ENCODE data around the gene AUTS2.

The AUTS2 gene

DNA sequence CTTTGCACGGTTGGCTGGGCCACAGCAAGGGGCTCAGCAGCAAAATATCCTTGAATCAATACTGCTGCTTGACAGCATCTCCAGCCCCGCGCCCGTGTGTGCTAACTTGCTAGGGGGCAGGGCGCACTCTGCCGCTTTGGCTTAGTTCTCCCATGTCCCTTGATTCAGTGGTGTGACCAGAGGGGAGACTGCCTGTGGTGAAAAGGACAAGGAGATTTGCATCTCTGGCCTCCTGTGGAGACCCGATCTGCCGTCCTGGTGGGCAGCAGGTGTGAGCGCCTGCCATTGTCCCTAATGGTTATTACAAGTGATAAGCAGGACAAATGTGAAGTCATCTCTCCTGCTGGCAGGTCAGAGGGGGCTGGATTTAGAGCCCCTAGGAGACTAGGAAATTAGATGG lies 1033.4 kb downstream of the AUTS2 start:
- DNase-seq (ENCODE audit: low spot score) = no peak

- no peak for DNase-seq (ENCODE audit: low spot score)
Measured at GRCh38 chr7:70632400-70632799, 1034.1 kb downstream of the AUTS2 start.

- no peak for DNase-seq (ENCODE audit: low spot score)
Measured at GRCh38 chr7:70634071-70634470, 1035.8 kb downstream of the AUTS2 start.

- DNase-seq (ENCODE audit: low spot score) = peak; percentile 18
Measured at GRCh38 chr7:70634610-70635068, 1036.4 kb downstream of the AUTS2 start.

DNA sequence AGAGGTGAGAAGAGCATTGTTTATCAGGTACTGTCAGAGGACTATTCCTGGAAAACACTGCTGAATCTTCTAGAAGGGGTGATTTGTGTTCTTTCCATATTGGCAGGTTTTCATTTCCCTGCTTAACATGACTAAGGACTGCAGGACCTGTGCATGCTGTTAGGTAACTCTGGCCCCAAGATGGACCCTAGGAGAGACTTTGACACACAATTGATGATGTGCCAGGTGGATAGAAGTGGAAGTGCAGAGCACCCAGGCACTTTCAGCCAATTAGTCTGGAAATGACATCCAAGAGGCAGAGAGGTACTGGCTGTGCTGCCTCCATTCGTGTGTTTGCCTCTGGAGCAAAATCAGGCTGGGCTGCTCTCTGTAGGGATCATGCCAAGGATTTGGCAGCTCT lies 1037.4 kb downstream of the AUTS2 start:
- DNase-seq (ENCODE audit: low spot score) = no peak

- no peak for DNase-seq (ENCODE audit: low spot score)
Measured at GRCh38 chr7:70636169-70636568, 1037.9 kb downstream of the AUTS2 start.

DNA sequence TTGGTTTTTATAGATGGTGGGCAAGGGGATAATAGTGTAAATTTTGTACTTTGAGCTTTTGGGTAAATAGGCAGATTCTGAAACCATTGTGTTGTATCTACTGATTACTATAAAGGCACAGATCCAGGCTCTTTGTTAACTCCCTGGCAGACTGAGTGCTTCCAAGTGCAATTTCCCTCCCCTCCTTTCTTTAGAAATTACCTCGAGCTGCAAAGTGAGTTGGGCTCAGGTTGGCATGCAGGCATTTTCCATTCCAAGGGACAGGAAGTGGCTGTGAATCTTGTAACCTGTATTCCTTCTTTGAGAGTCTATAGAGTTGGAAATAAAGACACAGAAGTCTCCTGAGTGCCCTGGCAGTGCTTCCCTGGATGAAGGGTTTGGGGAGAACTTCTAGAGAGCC lies 1039.5 kb downstream of the AUTS2 start:
- DNase-seq (ENCODE audit: low spot score) = no peak

DNA sequence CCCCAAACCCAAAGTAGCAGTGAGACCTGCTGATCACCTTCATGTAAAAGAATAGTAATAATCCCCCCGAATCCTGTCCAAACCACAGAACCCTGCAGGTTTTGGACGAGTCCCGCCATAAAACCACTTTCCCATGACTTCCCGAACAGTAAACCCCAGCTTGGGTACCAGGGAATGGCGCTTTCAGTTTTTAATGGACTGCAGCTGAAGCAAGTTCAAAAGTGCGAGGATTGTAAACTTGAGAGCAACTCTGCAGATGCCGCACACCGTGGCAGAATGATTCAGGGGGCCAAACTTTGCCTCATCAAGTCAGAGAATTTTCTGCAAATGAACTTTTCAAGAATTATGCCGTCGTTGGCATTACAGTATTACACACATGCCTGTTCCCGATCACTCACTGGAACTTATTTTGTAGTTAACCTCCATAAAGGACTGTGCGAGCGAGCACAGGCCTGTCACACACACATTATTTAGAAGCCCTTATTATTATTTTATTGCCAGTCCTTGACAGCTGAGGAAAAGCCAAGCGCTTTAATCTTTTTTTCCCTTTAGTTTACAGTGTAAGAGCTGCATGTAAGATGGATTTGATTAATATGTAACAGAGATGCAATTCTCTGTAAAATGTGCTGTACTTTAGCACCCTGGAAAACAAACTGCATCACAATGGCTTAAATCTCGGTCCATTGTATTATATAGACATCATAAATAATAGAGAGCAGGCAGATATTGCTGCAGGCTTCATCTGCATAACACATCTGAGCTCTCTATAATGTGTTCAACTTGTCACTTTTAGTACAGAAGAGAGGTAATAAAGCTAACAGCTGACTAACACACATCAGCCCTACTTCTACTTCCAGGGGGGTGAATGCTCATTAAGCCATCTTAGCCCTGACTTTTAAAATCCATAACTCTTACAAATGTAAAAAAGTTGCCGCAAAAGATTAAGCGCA lies 1040.2 kb downstream of the AUTS2 start:
- DNase-seq (ENCODE audit: low spot score) = no peak

- no peak for DNase-seq (ENCODE audit: low spot score)
Measured at GRCh38 chr7:70640266-70640833, 1042.1 kb downstream of the AUTS2 start.

GRCh38 chr7:70641882-70642281 lies 1043.6 kb downstream of the AUTS2 start:
- no peak for DNase-seq (ENCODE audit: low spot score)

GRCh38 chr7:70645279-70645678 lies 1047.0 kb downstream of the AUTS2 start:
- DNase-seq (ENCODE audit: low spot score) = no peak

- DNase-seq (ENCODE audit: low spot score) = no peak
Measured at GRCh38 chr7:70645876-70646351, 1047.6 kb downstream of the AUTS2 start.

DNA sequence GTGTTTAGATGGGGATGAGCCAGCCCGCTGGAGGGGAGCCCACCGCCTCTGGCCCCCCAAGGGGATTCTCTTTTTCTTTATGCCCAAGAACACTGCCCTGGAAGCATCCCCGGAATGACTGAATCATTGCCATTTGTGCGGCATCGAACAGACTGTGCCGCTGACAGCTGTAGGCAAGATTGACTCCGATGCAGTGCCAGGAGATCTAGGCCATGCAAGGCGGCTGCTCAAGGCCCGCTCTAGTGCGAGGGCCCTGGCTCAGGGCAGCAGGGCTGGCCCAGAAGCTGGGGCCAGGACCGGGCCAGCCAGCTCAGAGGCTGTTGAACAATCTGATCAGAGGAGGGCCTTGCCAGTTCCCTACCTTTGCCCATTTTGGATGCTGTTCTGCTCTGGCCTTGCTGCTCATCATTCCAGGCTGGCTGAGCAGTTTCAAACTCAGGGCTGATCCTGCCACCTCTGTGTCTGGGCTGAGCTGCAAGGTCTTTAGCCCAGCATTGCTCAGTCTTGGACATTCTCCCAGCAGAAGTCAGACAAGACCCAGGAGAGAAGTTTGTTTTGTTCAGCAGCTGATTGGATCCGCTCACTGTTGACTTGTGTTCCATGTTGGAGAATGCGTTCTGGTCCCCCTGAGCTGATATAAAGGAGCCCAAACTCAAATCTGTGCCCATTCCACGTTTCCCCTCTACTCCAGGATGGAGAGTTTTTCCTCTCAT lies 1048.4 kb downstream of the AUTS2 start:
- DNase-seq (ENCODE audit: low spot score) = no peak

DNA sequence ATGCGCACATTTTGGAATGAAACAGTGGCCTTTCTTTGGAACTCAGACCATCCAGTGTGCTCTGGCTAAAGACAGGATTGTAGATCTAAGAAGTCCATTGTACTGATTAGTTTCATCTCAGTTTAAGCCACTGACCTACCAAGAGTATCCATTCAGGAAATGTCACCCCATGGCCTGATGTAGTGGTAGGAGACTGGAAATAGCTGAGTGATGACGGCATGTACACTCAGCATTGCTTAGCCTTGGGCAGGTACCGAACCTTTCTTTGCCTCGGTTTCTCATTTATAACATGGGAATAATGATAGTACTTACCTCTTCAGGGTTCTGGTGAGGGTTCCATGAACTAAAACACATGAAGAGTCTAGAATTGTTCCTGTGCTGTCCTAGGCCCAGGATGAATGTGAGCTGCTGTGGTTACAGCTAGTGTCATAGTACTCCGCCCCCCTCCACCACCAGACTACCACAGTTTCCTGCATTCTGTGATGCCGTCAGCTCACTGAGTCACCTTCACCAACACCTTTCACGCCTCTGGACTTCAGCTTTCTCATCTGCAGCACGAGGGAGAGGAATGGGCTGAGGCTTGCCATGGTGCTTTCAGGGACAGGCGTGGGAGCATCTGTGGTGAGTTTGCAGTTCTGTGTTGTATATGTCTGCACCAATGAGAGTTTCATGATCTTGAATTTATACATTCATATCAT lies 1049.7 kb downstream of the AUTS2 start:
- peak; percentile 77 for DNase-seq (ENCODE audit: low spot score)

GRCh38 chr7:70648499-70648861 lies 1050.2 kb downstream of the AUTS2 start:
- DNase-seq (ENCODE audit: low spot score) = peak; percentile 13

DNA sequence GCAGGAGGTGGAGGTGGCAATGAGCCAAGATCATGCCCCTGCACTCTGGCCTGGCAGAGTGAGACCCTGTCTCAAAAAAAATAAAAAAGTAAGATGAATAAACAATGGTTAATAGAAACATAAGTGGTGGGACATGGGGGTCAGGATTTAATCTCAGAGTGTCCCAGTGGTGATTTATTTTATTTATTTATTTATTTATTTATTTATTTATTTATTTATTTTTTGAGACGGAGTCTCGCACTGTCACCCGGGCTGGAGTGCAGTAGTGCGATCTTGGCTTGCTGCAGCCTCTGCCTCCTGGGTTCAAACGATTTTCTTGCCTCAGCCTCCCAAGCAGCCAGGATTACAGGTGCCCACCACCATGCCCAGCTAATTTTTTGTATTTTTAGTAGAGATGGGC lies 1051.0 kb downstream of the AUTS2 start:
- DNase-seq (ENCODE audit: low spot score) = no peak

DNA sequence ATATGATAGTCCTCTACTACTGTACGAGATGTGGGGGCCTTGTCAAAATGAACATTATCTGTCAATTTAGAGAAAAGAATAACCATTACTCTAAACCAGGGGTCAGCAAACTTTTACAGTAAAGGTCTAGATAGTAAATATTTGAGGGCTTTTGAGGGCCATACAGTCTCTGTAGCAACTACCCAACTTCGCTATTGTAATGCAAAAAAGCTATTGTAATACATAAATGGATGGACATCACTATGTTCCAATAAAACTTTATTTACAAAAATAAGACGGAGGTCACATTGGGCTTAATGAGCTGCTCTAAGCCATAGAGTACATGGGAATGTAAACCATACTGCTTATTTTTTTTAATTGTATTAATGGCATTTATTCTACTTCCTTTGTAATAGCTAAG lies 1055.9 kb downstream of the AUTS2 start:
- no peak for DNase-seq (ENCODE audit: low spot score)

DNA sequence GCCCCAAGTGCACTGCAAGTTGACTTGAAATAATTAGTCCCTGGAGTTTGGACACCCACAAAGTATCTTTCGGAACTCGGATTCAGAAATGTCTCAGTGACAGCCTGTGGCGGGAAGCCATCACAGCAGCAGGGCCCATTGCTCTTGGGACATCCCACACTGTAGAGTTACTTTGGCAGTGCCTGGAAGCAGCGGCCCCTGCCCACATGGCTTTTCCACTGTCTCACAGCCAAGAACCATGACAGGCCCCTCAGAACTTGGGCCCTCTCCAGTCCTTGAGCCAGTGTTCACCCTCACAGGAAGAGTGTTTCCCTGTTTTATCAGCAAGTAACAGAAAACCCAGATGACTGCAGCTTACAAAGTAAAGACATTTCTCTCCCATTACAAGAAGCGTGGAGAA lies 1056.7 kb downstream of the AUTS2 start:
- no peak for DNase-seq (ENCODE audit: low spot score)

DNA sequence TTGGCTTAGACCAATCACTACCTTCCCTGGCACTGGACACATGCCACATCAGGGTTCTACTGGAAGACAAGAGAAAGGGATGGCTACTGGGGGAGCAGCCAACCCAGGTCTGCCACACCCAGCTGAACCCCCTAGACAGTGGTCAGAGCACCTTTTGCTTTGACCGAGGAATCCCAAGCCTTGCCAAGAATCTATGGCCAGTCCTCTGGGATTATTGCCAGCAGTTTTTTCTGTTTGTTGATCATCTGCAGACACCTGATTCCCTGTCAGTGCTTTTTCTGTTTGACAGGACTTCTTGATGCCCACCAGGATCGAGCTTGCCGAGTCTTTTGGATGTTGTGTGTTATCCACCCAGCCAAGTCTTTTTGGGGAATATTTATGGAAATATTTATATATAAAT lies 1057.4 kb downstream of the AUTS2 start:
- no peak for DNase-seq (ENCODE audit: low spot score)

DNA sequence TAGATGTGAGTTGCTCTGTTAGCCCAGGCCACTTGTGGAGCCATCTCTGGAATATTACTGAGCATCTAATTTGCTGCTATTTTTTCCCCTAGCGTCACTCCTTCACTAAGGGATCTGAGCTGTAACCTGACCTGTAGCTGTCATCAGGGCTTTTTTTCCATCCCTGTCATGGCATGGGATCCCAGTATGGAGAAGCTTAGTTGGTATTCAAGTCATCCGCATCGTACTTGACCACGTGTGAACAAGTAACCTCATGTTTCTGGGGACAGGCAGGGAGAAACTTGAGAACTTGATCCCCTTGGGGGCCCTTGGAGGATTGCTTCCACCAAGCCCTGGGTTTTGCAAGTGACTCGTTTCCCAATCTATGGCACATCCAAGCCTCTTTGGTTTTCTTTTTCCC lies 1059.3 kb downstream of the AUTS2 start:
- DNase-seq (ENCODE audit: low spot score) = no peak

DNA sequence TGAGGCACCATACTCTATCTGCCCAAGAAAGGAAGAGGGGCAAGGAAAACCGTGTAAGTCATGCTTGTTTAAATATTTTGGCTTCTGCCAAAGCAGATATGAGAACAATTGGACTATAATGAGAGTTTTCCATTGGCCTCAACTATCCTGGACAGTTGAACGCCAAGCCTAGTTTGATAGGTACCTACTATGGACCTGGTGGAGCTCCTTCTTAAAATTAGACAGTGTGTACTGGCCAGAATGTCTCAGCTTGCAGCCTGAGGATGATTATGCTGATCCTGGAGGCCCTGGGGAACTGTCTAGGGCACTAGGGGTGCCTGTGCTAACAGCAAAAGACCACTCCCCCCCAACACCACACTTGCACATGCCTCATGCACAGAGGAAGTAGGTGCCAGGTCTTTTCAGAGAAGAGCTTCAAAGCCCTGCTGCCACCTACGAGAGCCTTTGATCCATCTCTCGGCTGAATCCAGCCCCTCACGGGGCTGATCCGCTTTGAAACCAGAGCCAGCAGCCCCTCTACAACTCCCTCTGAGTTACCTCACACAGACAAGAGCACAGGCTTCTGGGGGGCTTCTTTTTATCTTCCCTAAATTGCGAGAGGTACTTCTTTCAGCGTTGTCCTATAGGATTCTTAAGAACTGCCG lies 1059.8 kb downstream of the AUTS2 start:
- DNase-seq (ENCODE audit: low spot score) = no peak

DNA sequence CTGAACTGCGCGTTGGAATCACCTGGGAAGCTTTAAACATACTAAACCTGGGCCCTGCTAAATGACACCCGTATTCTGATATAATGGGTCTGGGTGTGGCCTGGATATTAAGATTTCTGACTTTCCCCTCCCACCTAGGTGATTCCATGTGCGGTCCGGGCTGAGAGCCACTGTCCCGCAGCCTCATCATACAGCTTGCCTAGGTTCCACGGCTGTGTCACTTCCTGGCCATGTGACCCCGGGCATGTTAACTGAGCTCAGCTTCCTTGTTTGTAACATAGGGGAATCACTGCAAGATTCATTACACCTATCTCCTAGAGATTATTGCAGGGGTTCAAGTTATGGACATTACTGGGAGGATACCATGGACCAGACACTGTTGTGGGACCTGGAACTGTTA lies 1061.0 kb downstream of the AUTS2 start:
- DNase-seq (ENCODE audit: low spot score) = no peak
